Astrocyte of the hippocampus (primary cell): Measurements from ENCODE around the gene NEURL1.
A peak's percentile ranks its signal among the peaks of the same experiment; 100 is the strongest.
"Not testable (repeated sequence)": the region's sequence is repeated elsewhere in the genome, so short reads cannot be mapped to it uniquely, and the experiment has no call there.

Source experiments
- DNase-seq: peaks from one replicate; pipeline ENCODE4 v3.0.0; 2011; ENCODE audit warnings: low read depth, low spot score

Gene NEURL1

GRCh38 chr10:103605359-103606096, 112.0 kb downstream of the NEURL1 start:
- DNase-seq = peak; percentile 23

DNA sequence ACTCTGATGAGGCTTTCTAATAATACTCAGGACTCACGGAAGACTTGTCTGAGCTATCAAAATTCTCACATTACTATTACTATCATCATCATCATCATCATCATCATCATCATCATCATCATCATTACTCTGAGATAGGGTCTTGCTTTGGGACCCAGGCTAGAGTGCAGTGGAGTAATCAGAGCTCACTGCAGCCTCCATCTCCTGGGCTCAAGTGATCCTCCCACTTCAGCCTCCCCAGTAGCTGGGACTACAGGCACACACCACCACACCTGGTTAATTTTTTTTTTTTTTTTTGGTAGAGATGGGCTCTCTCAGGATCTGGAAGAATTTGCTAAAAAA, 112.6 kb downstream of the NEURL1 start:
- not testable (repeated sequence) for DNase-seq

DNA sequence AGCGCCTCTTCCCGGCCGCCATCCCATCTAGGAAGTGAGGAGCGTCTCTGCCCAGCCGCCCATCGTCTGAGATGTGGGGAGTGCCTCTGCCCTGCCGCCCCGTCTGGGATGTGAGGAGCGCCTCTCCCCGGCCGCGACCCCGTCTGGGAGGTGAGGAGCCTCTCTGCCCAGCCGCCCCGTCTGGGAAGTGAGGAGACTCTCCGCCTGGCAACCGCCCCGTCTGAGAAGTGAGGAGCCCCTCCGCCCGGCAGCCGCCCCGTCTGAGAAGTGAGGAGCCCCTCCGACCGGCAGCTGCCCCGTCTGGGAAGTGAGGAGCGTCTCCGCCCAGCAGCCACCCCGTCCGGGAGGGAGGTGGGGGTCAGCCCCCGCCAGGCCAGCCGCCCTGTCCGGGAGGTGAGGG, 113.5 kb downstream of the NEURL1 start:
- not testable (repeated sequence) for DNase-seq

- DNase-seq = not testable (repeated sequence)
Observed at GRCh38 chr10:103608056-103608455, 114.6 kb downstream of the NEURL1 start.

DNA sequence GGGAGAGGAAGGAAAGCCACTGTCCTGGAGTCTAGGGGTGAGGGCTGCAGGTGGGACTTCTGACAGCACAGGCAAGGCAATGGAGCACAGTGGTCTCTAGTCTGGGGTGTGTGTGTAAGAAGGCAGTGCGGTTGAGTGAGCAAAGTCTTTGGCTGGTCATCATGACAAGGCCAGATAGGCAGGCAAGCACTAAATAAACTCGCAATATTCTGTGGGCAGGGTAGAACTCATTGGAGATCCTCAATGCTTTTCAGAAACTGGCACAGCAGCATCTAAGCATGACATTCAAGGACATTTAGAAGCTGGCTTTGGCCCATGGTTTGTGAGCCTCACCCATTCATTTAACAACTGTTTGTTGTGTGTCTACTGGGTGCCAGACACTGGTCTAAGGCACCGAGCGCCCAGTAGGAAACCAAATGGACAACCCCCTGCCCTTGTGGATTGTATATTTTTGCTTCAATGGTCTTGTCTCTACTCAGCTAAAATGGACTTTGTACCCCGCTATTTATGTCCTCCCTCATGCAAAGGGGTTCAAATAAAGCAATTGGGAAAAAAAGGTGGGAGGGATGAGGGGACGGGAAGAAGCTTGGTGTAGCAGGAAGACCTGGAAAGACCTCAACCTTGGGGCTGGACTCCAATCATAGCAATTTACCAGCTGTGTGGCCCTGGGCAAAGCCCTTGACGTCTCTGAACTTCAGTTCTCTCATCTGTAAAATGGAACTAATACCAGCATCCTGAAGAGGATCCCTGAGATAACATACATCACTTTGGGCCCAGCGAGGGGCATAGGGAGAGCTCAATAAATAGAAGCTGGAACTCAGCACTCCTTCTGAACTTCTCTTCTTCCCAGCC, 116.0 kb downstream of the NEURL1 start:
- peak; percentile 35 for DNase-seq

- no peak for DNase-seq
Observed at GRCh38 chr10:103610083-103610472, 116.6 kb downstream of the NEURL1 start.

DNA sequence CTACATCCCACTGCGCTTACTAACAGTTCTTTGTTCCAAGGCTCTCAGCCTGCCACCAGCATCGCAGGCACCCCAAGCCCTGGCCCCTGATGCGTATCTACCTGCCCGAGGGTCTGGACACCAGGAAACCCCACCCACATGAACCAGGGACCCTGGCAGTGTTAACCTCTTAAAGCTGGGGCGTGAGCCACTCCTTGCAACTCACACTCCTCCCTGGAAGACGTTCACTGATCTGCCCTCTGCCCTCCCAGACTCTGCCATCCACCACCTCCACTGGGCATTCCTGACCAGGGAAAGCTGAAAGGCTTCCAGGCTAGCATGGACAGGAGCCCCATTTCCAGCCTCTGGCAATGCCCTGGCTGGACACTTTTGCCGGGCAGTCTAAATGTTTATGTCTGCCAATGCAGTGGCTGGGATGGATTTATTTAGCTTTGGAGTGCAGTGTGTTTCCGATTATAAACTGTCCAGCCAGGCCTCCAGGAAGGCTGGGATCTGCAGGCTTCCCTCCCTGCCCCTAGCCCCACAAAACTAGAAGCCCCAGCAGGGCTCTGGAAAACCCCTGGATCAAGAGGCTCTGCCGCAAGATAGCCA, 117.5 kb downstream of the NEURL1 start:
- no peak for DNase-seq

DNA sequence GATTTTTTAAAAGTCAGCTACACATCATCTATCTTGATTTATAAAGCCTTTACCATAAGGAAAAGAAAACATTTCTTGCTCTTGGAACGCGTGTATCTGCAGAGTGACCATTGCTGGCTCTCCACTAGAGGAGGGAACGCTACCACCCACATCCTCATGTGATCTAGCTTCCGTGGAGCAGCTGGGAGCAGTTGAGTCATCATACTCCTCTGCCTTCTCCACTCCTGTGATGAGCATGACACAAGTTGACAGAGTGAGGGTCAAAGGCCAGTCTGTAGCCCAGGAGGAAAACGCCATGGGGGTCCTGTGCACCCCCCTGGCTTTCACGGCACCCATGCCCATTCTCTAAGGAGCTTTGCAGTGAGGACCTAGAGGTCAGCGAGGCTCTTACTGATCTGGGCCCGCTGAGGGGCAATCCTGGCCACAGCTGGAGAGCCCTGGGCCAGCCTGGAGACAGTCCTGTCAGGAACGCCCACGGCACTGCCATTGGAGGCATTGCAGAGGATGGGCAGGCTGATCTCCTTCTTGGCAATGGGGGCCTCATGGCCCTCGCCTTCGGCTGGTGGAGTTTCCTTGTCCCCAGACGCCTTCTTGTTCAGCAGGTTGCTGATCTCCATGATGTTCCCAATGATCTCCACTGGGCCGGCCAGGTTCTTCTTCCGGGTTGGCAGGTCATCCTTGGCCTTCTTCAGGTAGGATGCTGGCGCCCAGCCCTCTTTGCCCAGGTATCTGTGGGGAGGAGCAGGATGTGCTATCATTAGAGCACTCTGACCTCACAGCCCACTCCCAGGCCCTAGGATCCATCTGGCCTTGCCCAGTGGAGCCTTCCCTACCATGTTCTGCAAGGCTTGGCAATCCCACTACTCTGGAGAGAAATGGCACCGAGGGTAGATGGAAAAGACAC, 119.2 kb downstream of the NEURL1 start:
- no peak for DNase-seq

GRCh38 chr10:103613616-103614015, 120.1 kb downstream of the NEURL1 start:
- DNase-seq = no peak

DNA sequence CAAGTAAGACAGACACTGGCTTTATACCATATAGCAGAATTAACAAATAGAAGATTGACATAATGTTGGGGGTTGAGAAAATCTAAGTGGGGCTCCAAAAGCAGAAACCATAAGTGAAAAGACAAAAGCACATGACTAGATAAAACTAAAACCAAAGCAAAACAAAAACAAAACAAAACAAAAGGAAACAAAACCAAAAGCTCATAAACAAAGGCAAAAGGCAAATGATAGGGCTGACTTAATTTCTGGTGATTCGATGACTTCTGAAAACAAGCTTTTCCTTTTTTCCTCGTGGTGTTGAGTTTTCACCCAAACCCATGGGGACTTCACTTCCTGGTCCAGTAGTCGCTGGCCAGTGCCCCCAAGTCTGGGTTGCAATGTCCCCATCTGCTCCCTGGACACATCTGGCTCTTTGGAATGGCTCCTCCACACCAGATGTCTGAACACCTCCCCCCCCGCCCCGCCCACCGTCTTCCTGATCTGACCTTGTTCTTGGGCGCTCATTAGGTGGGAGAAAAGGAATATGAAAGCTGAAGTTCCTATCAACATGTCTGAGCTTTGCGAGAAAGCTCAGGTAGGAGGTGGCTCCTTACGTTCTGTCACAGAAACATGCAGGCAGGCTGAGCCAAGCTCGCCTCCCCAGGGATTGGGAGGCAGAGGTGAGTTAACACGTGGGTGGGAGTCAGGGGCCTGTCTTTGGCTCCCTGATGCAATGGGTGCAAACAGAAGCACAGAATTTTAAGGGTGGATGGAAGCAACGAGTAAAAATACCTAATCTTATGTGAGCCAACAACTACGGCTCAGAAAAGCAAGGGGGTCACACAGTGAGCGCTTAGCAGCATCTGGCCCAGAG, 121.0 kb downstream of the NEURL1 start:
- DNase-seq = no peak

DNA sequence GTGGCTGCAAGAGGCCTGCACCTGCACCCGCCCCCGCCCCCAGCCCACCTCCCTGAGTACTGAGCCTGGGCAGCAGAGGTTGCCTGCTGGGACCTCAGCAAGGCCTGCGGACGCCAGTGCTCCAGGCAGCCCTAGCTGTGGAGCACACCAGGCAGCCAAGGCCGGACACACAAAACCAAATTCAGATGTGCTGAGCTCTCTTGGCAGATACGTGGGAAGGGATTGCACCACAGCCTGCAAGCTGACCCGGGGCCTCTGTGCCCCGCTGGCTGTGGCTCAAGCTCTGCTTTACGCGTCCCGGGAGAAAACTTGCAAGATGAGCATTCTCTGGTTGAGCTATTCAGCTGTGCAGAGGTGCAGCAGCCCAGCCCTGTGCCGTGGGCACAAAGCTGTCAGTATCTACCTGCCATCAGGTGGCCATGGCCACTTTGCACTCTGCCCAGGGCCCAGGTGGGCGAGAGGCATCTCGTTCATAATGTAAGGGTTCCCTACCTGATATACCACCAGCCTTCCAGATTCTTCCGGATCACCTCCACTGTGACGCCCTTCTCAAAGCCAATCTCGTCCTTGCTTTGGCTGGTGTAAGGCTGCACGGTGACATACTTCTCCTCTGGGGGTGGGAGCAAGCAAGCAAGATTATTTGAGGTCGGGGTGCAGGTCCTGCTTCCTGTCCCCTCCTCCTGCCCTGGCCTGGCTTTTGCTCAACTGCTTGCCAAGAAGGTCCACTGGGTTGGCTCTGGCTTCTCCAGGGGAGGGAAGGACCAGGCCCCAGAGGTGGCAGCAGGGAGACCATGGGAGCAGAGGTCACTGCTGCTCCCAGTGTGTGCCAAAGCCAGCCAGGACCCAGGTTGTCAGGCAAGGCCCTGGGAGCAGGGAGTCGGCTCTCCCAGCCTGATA, 123.4 kb downstream of the NEURL1 start:
- no peak for DNase-seq

- no peak for DNase-seq
Observed at GRCh38 chr10:103617602-103618385, 124.3 kb downstream of the NEURL1 start.

DNA sequence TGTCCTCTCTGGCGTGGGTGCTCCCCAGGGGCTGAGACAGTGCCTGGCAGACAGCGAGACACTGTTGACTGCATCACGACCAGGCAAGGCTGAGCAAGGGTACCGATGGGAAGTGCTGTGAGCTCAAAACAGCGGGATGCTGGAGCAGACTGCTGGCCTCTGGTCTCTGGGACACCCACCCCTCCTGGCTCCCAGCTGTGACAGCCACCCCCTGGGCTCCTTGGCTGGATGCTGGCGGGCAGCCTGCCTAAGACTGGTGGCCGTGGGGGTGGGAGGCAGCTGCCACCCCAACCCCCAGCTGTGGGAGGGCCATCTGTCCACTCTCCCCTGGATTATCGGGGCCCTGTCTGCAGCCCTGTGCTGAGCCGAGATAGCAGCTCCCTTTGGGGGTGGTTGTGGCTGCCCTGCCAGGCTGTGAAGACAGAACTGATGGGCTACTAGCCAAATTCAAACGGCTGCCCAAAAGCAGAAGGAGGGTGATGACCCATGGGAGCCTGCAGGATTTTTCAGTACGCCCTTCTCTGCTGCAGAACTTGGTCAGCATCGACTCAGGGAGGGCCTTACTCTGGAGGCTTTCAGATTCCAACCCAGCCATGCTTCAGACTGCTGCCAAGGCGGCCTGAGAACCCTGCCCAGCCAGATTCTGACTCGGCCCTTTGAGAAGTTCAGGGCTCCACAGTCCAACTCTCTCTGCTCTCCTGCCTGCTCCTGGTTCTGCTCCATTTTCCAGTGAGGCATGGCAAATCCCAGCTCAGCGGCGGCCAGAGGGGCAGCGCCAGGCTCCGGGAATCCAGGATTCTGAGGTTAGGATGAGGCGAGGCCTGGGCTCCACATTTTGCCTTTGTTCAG, 125.3 kb downstream of the NEURL1 start:
- peak; percentile 53 for DNase-seq

- no peak for DNase-seq
Observed at GRCh38 chr10:103619424-103620351, 126.2 kb downstream of the NEURL1 start.

- no peak for DNase-seq
Observed at GRCh38 chr10:103620352-103620740, 126.8 kb downstream of the NEURL1 start.

DNA sequence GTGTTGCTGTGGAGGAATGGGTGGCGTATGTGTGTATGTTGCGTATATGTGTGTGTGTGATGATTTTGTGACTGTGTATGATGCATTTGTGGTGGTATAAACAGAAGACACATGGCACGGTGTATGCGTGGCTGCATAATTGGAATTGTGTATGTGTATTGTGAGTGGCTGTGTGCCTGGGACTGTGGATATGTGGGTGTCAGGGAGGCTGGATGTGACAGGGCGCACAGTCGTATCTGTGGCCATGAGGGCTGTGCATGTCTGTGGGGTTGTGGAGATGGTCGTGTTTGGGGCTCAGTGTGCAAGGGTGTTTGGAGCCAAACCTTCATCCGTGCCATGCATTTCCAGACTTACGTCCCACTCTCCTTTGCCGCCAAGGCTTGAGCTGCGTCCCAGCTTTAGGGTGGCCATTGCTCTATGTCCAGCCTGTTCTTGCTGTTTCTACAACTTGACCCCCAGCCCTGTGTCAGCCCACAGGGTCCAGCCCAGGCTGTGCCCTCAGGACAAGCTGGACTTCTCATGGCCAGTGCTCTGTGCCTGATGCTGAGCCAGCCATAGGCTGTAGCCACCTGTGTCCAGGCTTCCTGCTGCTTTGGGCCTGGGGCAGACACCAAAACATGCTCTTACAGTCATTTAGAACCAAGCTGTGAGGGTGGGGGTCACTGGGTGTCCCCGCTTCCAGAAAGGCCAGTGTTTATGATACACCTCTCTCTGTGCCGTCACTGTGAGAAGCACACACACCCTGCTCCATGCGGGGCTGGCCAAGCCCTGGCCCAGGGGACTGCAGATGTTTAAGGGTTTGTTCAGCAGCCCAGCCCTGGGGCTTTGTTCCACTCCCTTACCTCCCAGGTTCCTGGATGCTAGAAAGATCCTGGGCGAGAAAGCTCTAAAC, 127.6 kb downstream of the NEURL1 start:
- DNase-seq = no peak
